Amniotic stem cell (primary cell): ENCODE results near the gene SLC29A1.
"Not testable (repeated sequence)": the region's sequence is repeated elsewhere in the genome, so short reads cannot be mapped to it uniquely, and the experiment has no call there.

Experiments
- DNase-seq: peaks from one replicate; lab custom pipeline; 2025; lab: John Stamatoyannopoulos, UW

Gene SLC29A1

DNA sequence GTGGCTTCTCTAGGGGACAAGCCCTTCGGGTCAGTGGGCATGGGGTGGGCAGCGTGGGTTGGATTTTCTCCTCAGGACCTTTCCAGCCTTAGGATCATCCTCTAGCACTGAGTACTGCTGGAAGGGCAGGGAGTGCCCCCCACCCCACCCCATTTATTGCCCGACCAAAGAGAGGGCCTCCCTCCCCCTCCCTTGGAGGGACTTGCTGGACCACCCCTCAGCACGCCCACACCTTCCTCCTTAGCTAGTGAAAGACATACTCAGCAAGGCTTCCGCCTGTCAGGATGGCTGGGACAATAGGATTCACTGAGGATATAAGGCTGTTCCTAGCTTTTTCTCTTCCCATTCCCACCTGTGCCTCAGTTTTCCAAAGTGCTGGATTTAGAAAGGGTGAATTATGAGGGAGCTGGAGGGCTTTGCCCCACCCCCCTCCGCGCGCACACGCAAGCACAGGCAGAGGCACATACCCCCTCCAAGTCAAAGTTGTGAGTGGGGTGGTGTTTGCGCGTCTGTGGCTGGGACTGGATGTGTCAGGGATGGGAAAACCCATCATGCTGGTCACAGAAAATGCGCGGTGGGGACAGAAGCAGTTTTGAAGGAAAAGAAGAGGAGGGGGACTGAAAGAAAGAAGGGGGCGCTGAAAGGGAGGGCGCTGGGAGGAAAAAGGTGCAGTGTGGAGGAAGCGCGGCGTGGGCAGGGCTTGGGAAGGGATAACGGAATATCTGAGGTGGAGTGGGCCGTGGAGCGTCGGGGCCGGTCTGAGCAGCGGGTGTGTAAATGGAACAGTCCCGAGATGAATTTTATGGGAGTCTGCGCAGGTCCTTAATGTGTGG lies 693 bp upstream of the SLC29A1 start:
- DNase-seq: no peak

DNA sequence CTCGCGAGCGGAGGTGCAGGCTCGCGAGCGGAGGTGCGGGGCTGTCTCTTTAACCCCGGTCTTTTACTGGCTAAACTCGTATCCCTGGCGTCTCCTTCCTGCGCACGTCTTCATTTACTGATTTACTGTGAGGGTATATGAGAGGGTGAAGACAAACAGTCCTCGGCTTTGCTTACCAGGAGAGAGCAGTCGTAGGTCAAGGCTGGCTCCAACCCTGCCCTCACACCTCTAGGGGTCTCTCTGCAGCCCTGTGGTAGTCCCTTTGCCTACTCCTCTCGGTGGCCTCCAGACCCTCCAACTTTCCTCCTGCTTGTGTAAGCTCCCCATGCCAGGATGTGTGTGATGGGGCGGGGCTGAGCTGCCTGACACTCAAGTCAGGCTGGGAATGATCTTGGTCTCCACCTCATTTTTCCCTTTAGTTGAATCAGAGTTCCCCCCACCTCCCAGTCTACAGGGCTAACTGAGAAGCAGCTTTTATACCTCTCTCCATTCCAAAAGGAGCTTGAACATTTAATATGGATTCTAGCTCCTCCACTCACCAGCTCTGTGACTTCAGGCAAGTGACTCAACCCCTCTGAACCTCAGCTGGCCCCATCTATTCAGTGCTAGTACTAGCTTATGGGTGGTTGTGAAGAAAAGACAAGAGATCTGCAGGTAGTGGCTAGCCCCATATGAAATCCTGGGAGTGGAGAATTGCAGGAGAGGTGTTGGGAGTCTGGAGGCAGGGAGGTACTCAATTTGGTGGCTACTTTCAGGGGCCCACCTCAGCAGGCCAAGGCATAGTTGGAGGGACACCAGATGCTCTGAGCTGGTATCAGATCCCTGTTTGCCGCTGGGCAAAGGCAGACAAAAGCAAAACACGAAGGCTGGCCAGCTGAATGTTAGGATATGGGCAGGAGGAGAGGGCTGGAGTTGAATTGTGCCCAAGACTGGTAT lies 902 bp downstream of the SLC29A1 start:
- no peak for DNase-seq

DNA sequence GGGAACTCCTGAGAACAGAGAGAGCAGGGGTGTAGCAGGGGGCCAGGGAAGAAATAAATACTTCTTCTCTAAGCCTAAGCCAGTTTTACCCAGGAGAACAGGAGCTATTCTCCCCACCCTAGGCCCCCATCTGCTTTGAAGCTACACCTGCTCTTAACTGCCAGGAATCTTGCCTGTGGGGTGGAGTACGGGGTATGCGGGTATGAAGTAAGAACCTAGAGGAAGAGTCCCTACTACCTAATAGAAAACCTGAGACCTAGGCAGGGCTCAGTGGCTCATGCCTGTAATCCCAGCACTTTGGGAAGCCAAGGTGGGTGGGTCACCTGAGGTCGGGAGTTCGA lies 1.5 kb downstream of the SLC29A1 start:
- DNase-seq: no peak

DNA sequence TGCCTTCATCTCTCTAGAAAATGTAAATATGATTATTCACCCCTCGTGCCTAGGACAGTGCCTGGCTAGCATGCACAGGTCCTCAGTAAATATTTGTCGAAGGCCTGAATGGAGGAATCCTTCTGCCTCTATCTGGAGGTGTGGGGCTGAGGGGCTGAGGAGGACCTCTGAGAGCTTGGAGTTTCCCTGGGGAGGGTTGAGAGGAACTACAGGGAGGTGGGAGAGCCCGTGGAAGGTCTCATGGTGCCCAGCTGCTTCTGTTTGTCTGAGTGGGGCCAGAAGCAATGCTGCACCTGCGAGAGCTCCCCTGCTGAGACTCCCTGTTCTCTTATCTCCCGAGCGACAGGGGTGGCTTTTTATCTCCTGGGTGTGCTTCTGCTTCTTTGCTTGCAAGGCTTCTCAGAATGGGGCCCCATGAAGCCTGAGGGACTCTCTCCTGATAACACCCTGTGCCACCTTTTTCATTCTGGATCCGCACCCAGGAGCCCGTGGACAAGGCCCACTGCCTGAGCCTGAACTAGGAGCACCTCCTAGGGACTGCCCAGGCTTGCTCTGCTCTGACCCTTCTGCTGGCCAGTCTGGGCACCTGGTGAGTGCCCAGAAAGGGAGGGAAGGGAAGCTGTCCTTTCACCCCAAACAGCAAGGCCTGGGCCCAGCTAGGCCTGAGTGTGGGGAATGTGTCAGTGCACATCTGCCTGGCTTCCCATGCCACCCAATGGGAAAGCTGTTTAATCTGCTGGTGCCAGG lies 2.4 kb downstream of the SLC29A1 start:
- no peak for DNase-seq

DNA sequence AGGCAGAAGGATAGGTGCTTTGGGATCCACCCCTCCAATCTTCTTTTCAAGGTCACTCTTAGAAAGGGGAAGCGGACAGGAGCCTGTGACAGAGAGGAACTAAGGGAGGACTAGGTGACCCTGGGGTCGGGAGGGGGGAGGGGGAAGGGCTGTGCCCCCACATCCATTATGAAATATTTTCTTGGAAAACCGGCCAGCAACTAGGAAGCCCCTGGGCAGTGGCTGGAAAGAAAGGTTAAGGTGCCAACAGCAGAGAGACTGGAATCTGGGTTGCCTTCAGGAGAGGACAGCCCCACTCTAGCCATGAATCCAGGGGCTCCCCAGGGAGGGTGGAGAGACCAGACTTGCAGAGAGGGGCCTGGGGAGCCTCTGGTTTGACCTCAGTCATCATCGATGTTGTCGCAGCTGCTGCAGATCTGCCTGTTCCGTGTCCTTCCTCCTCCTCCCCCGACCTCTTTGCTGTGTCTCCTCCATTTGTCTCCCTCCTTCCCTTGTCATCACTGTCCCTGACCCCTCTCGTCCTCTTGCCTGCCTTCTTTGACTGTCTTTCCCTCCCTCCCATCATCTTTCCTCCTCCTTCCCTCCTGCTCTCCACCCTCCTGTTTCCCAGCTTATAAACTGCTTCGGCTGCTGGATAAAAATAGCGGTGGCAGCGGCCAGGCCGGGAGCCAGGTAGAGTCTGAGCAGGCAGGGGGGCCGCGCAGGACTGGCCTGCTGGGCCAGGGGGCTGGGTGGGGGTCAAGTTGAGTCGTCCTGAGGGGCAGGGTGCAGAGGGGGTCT lies 3.2 kb downstream of the SLC29A1 start:
- DNase-seq: no peak

DNA sequence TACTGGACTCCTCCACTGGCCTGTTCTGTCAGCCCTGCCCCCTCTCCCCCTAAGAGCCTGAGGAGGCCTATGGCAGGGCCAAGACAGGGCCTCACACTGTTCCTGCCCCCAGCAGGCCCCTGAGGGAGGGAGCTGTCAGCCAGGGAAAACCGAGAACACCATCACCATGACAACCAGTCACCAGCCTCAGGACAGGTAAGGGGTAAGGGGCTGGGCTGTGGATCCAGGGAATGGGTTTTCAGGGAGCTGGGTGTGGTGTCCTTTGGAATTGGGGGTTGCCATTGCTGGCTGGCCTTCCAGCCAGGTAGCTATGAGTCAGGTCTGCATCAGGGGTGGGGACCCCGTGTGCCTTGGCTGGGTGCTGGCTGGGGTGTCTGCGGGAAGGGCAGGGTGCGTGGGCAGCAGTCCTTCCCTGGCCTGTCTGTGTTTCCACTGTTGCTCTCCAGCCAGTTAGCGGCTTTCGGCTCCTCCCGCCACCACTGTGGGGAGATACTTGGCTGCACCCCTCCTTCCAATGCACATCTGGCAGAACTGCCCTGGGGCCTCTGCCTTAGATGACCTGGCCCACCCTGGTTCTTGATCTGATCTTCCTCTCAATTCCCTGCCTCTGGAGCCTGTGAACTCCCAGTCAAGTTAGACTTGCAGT lies 3.9 kb downstream of the SLC29A1 start:
- no peak for DNase-seq

DNA sequence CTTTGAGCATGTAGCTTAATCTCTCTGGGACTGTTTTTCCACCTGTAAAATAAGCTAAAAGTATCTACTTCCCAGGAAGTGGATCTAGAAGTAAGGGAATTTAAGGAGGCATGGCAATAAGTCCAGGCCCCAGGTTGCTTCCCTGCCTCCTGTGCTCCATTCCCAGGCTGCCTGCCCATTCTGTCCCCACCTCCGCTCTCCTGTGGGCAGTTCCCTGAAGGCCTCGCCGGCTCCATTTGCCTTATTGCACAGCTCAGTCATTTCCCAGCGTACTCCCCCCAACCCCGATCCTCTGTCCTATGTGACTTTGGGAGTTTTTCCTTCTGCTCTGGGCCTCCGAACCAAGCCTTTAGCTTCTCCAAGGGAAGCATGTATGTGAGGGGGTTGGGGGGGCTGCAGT lies 4.6 kb downstream of the SLC29A1 start:
- DNase-seq: no peak

DNA sequence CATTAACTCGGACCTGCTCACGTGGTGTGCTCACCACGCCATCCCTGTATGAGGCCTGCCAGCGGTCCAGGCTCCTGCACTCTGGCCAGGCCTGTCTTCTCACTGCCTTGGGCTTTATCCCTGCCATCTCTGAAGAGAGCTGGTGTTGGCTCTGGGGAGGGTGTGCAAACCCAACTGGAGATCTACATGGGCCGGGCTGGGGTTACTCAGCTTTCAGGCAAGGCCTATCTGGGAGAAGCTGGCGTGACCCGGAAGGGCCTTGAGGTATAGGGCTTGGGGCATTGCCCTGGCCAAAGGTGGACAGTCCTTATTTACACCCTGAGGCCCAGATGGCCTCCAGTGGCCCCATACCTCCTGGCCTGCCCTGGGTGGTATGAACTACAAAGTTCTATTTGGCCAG lies 5.0 kb downstream of the SLC29A1 start:
- DNase-seq: no peak

DNA sequence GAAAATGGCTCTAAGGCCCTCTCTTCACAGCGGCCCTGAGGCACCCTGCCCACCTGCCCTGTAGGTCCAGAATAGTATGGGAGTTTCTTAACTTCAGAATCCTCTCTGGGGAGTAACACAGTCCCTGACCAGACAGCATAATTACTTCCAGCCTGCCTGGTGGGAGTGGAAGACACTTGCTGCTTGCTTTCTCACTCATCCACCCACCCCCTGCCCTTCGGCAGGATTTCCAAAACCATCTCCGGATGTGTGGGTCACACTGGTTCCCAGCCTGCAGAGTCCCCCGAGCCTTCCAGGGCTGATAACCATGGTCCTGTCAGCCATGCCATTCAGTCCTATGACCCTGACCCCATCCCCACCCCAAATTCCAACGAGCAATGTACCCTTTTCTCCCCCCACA lies 5.4 kb downstream of the SLC29A1 start:
- DNase-seq: no peak

DNA sequence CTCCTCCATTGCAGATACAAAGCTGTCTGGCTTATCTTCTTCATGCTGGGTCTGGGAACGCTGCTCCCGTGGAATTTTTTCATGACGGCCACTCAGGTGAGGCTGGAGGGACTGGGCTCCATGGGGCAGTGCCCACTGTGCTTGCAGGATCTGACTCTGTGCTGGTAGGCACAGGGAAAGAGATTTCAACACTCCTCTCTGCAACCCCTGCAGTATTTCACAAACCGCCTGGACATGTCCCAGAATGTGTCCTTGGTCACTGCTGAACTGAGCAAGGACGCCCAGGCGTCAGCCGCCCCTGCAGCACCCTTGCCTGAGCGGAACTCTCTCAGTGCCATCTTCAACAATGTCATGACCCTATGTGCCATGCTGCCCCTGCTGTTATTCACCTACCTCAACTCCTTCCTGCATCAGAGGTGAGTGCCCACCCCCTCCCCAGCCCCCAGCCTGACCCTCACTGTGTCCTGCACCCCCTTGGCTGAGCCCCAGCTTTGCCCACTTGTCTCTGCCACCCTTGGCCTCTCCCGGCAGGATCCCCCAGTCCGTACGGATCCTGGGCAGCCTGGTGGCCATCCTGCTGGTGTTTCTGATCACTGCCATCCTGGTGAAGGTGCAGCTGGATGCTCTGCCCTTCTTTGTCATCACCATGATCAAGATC lies 6.1 kb downstream of the SLC29A1 start:
- DNase-seq: no peak

DNA sequence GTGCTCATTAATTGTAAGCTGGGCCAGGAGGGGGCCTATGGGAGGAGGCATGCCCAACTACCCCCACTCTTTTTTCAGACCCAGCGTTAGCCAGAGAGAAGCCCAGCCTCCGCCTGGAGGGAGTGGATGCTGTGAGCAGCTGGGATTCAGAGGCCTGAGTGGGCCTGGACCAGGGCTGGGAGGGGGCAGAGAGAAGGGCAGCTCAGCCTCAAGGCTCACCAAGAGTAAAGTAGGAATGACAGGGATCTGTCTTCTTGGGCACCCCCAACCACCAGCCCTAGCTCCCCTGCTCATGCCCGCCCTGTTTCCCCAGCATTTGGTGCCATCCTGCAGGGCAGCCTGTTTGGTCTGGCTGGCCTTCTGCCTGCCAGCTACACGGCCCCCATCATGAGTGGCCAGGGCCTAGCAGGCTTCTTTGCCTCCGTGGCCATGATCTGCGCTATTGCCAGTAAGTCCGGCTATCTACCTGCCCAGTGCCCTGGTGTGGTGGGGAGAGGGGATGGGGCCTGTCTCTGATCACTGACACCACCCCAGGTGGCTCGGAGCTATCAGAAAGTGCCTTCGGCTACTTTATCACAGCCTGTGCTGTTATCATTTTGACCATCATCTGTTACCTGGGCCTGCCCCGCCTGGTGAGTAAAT lies 6.8 kb downstream of the SLC29A1 start:
- no peak for DNase-seq

DNA sequence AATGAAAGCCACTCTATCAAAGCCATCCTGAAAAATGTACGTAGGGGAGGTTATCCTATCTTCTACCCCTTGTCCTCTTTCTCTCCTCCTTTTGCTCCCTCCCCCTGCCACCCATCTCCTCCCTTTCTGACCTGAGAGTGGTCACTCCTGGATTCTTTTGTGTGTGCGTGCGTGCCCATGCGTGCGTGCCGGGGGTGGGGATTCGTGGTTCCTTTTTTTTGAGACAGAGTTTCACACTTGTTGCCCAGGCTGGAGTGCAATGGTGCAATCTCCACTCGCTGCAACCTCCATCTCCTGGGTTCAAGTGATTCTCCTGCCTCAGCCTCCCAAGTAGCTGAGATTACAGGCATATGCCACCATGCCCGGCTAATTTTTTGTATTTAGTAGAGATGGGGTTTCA lies 8.0 kb downstream of the SLC29A1 start:
- DNase-seq: not testable (repeated sequence)

DNA sequence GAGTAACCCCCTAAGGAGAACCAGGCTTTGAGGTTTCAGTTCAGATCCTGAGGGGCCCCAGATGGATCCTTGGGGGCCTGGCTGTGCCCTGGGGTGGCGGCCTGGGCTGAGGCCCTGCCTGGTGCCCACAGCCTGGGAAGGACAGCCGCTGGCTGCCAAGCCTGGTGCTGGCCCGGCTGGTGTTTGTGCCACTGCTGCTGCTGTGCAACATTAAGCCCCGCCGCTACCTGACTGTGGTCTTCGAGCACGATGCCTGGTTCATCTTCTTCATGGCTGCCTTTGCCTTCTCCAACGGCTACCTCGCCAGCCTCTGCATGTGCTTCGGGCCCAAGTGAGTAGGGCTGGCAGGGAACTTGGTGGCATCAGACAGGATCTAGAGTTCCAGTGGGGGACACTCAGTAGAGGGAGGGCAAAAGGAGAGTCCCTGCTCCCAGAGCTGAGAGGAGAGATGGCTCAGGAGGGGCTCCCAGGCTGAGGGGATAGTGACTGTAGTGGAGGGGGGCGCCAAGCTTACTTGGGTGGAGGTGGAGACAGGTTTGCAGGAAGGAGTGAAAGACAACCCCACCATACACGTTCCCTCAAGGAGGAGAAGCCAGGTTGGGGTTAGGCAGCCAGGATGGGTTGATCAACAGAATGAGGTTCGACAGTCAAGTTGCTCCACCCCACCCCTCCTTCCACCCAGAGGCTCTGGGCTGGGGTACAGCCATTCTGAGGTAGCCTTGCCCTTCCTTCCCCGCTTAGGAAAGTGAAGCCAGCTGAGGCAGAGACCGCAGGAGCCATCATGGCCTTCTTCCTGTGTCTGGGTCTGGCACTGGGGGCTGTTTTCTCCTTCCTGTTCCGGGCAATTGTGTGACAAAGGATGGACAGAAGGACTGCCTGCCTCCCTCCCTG lies 9.5 kb downstream of the SLC29A1 start:
- DNase-seq: no peak

DNA sequence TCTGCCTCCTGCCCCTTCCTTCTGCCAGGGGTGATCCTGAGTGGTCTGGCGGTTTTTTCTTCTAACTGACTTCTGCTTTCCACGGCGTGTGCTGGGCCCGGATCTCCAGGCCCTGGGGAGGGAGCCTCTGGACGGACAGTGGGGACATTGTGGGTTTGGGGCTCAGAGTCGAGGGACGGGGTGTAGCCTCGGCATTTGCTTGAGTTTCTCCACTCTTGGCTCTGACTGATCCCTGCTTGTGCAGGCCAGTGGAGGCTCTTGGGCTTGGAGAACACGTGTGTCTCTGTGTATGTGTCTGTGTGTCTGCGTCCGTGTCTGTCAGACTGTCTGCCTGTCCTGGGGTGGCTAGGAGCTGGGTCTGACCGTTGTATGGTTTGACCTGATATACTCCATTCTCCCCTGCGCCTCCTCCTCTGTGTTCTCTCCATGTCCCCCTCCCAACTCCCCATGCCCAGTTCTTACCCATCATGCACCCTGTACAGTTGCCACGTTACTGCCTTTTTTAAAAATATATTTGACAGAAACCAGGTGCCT lies 10.2 kb downstream of the SLC29A1 start:
- no peak for DNase-seq

DNA sequence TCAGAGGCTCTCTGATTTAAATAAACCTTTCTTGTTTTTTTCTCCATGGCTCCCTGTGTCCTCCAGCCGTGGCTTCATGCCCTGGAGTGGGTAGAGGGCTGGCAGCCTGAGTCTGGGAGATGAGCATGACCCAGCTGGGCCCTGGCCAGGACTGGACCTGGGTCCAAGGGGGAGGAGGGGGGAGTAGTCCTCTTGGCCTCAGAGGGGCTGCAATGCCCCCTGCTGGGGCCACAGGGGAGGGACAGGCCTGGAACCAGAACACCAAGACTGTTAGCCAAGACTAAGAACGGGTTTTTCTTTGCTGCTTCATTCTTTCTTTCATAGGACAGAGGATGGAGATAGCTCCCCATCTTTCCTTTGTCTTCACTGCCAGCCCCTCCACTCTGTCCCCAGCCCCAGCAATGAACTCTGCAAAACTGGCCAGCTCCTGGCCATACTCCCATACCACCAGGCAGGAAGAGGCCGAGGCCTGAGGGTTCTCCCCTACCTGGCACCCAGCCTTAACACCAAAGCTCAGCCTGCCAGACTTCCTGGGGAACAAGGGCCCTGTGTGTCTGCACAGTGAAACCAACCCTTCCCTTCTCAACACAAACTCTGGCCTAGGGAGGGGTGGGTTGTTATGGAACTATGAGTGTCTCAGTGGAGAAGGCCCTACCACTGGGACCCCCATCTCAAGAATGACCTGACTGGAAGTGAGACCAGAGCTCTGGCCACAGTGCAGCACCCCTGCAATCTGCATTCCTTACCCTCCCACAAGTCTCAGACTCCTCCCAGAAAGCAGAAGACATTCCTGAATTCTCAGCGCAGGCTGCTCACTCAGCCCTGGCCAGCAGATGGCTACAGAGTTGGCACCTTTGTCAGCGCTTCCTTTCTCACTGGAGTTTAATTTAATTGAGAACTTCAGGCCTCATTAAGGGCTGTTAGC lies 11.0 kb downstream of the SLC29A1 start:
- peak; percentile 36 for DNase-seq

DNA sequence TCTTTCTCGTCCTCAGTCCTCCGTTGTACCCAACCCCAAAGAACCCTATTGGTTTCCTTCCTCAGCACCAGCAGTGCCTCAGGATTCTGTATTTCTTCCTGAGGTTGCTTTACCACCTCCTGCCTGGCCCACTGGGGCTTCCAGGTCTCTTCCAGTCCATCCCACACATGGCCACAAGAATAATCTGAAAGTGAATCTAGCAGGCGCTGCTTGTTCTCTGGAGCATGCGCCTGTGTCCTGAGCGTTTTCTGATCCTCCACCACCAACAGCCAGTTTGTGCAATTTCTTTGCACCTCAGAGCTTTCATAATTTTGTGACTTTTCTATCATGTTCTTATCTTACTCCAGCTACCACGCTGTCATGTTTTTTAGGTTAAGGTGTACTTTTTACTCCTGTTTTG lies 11.9 kb downstream of the SLC29A1 start:
- no peak for DNase-seq

DNA sequence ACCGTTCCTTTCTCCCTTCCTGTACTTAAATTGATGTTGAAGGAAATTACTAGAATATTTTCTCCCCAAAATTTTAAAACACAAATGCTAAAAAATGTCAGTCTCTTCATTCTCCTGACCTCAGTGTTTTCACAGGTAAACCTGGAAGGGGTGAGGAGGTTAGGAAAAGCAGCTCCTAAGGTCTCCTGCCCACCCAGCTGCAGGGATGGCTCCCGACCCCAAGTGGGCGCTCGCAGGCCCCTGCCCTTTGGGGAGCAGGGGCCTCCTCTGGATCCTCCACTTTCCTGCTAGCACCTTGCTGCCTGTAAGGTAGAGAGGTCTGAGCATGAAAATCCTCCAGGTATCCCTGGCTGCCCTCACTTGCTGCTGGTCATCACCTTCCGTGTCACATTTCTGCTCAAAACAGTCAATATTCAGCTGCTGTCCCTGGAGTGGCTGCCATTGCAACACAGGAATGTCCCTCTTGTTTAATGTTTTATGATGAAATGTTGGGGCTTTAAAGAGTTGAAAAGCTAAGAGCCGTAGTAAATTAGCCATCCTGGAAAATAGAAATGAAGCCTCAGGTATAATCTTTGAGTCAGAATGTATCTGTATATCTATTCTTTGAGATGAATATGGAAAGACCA lies 12.6 kb downstream of the SLC29A1 start:
- no peak for DNase-seq
